ELR (cell line): ENCODE results near the gene C1QTNF6.
"Not testable (repeated sequence)": the region's sequence is repeated elsewhere in the genome, so short reads cannot be mapped to it uniquely, and the experiment has no call there.

Experiments
- DNase-seq: peaks from one replicate; pipeline ENCODE4 v3.0.0-alpha.2; 2015; ENCODE audit warnings: low read depth

The C1QTNF6 gene

DNA sequence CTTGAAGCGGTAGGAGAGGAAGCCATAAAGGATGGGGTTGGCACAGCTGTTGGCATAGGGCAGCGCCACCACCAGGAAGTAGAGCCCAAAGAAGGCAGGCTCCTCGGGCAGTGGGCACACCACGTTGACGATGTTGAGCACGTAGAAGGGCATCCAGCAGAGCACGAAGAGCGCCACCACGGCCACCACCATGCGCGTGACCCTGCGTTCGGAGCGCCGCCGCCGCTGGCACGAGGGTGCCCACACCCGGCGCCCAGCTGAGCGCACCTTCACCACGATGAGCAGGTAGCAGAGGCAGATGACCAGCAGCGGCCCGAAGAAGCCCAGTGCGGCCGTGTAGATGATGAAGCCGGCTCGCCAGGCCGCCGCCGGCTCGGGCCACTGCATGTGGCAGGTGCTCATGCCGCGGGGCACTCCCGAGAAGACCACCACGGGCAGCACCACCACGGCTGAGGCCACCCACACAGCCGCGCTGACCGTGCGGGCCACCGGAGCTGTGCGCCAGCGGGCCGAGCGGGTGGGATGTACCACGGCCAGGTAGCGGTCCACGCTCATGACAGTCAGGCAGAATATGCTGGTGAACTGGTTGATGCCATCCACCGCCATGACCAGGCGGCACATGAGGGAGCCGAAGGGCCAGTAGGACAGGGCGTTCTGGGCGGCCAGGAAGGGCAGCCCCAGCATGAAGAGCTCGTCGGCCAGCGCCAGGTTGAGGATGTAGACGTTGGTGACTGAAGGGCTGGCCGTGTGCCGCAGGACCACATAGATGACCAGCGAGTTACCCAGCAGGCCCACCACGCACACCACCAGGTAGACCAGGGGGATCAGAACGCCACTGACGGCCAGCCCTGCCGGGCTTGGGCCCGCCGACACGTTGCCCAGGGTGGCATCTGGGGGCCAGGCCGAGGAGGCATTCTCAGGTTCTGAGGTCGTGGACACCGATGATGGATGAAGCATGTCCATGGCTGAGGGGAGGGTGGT, 19.1 kb upstream of the C1QTNF6 start:
- no peak for DNase-seq

DNA sequence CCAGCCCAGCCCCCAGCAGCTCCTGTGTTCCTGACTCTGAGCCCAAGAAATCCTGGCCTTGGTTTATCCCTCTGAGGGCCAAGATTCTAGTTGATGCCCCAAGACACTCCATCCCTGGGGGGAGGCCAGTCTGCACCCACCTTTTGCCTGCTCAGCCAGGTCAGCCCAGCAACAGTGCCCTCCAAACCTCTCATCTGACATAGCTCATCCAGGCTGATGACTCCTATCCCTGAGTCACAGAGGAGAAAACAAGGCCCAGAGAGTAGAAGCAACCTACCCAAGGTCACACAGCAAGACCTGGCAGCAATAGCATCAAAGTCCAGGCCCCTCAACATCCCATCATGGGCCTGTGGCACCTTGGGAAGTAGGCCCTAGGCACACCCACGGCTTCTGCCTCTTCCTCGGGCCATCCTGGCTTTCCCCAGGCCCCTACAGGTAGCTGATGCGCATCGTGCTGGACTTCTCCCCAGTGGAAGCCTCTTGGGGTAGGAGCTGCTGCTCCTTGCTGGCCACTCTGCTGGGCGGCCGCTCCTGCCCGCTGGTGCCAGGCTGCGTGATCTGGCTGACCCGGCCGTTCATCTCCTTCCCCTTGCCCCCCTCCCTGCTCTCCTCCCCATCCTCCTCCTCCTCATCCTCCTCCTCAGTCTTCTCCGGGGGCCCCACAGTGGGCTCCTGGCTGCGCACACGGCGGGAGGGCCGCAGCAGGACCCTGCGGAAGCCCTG, 18.2 kb upstream of the C1QTNF6 start:
- DNase-seq = no peak

- no peak for DNase-seq
Measured at GRCh38 chr22:37205046-37205445, 17.0 kb upstream of the C1QTNF6 start.

DNA sequence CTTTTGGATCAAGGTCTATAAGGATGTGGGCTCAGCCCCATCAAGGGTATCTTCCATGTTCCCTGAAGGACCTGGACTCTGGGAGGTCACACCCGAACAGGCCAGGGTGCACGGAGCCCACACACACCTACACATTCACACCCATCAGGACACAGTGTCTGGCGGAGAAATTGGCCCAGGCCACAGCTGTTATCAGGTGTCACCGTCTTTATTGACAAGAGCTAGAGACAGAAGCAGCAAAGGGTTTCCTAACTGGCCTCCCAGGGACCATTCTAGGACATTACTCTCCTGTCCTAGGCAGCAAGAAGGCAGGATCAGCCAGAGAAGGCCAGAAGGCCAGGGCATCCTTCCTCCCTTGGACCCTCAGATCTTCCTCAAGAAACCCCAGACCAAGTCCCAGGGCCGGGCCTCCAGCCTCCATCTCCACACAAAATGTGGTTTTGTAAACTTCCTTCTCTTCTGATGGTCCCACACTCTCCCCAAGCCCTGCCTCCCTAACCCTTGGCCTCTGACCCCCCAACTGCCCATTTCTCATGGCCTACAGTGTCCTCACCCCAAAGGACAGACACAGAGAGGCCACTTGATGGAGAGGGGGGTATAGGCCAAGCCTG, 16.1 kb upstream of the C1QTNF6 start:
- no peak for DNase-seq

DNA sequence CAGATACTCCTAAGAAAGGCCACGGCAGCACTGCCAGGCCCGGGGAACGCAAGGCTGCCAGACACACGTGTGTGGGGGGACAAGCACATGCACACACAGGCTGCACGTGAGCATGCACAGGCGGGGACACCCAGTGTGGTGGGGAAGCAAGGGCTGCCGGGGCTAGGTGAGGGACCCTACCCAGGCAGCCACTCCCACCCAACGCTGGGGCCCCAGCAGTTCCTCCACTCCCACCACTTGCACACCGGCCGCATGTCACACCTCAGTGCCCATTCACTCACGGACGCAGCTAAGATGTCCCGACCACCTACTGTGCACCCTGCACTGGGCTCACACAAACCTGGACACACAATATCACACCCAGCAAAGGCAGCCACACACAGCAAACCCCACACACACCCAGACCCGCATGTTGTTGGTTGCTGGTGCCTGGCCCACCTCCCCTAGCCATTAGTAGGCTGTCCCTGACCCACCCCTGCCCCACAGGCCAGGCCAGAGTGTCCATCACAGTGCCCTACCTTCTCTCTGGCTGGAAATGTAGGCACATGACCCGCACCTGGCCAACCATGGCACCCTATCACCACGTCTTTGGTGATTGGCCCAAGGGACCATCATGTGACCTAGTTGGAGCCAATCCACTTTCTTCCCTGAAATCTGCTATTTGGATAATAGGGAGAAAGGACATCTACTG, 15.5 kb upstream of the C1QTNF6 start:
- no peak for DNase-seq

DNA sequence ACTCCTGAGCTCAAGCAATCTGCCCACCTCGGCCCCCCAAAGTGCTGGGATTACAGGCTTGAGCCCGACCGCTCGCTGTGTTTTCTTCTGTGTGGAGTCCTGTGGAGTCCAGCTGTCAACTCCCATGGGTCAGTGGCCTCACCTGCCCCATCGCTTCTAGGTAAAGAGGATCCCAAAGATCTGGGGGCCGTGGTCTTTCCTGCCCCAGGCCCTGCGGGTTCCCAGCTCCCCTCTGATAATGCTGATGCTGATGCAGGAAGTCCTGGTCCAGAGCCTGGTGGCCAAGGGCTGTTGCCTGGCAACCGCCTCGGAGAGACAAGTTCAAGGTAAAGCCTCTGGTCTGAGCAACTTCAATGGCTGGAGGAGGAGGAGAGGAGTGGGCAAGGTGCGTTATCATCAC, 14.7 kb upstream of the C1QTNF6 start:
- DNase-seq = no peak

DNA sequence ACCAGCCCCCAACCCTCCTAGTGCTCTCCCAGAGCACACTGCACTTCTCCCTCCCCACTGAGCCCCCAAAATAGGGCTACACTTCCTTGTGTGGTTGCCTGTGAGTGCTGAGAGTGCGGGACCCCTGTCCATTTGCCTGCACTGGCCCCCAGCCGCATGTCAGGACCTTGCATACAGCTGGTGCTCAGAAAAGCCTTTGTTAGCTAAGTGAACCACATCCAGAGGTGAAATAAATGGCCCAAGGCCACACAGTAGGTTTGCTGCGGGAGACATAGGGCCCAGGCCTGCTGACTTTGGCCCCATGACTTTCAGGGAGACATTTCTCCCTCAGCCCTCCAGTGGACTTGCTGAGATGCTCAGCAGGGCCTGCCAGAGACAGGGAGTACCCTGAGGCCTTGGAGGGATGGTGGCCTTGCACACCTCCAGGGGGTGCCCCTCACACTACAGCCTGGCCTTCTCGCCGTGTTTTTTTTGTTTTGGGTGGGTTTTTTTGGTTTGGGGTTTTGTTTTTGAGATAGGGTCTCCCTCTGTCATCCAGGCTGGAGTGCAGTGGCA, 14.0 kb upstream of the C1QTNF6 start:
- no peak for DNase-seq

- not testable (repeated sequence) for DNase-seq
Measured at GRCh38 chr22:37201443-37201820, 13.4 kb upstream of the C1QTNF6 start.

- no peak for DNase-seq
Measured at GRCh38 chr22:37199760-37200108, 11.7 kb upstream of the C1QTNF6 start.

DNA sequence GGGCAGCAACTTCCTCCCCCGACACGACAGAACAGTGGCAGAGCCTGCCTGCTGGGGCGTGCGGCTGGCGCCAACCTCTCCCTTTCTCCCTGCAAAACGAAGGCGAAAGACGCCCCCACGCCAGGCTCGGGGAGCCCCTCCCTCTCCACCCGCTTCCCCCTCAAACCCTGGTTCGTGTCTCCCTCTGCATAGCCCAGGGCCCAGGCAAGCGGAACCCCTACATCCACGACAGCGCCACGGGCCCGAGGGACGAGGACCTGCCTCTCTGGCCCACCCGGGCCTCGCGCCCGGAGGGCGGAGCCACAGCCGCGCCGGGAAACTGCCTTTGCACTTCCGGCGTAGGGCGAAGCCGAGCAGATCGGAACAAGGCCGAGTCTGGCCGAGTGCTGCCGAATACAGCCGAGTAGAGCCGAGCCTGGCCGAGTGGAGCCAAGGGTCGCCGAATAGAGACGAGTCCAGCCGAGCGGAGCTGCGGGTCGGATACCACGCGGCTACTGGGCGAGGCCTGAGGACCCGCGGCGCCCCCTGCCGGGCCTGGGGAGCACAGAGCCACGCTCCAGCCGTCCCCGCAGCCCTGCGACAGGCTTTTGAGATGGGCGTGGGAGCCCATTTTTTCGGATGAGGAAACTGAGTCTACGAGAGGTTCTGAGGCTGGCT, 11.2 kb upstream of the C1QTNF6 start:
- DNase-seq = peak; percentile 97

DNA sequence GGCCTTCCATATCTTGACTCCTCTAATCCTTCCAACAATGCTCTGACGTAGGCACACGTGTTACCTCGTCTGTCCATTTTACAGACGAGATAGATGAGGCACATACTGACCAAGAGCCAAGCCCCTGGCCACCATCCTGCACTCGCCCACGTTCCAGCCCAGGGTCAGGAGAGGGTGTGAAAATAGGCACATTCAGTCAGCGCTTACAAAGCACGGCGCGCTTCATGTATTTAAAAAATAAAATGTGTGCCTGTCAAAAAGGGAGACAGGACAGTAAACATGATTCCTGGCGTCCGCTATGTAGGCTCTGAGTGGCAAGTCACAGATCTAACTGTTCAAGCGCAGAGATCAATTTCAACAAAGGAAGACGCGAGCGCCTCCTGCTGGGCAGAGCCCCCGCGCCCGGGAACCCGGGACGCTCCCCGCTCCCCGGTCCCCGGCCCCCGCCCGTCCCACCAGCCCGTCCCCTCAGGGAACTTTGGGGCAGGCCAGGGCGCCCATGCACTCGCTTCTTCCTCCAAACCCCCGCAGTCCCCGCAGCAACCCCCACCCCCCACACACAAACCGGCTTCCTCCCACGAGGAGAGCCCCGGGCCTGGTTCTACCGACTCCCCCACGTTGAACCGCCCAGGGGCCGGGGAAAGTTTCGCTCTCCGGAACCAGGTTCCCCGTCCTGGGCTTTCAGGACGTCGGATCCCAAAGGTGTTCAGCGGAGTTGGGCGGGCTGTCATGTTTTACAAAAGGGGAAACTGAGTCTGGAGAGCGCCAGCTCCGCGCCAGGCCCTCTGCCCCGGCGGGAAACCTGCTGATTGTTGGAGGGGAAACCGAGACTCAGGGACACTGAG, 10.4 kb upstream of the C1QTNF6 start:
- peak; percentile 84 for DNase-seq

GRCh38 chr22:37197451-37198257, 9.6 kb upstream of the C1QTNF6 start:
- DNase-seq = peak; percentile 91

DNA sequence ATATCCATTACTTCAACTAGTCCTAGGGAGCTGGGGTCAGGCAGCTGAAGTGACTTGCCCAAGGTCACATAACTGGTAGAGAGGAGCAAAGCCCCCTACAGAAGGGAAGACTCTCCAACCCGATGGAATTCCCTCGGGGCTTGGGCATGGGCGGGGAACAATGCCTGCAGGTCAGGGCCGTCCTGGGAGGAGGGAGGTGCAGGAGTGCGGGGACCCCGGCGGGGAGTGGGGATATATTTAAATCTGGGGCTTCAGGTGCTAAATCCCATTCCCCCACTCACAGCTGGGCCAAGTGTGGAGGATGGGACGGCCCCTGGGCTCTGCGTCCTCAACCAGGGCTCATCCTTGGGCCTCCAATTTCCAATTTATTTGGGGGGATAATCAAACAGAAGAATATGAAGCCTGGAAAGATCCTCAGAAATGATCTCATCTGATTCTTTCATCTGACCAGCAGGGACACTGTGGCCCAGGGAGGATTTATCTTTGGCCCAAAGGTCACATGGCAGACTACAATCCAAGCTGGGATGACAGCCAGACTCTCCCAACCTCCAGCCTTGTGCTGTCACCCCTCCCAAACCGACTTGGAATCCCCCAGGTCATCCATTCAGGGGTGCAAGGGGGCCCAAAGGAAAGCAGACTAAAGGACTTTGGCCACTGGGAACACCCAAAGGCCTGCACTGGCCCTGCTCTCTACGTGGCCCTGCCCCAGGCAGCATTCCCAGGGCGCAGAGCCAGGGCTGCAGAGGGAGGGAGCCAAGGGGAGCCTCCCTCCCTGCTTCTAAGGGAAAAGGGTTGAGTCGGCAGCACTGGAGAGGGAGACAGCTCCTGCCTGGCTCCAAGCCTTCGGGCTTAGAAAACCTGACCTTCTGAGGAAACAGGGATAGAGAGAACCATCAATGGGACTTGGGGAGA, 8.7 kb upstream of the C1QTNF6 start:
- peak; percentile 87 for DNase-seq

DNA sequence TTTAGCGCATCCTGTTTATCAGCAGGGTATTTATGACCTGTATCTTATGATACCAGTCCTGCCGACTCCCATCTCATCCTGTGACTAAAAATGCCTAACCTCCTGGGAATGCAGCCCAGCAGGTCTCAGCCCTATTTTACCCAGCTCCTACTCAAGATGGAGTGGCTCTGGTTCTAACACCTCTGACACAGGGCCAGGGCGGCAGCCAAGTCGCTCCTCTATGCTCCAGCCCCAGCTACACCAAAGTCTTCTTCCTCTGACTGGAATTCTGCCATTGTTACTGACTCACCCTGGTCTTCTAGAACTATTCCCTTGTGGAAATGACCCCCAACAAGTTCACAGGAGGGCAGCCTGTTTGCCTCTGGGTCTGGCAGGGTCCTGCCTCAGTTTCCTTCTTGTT, 7.9 kb upstream of the C1QTNF6 start:
- peak; percentile 49 for DNase-seq

GRCh38 chr22:37194750-37195149, 6.7 kb upstream of the C1QTNF6 start:
- DNase-seq = no peak

- DNase-seq = peak; percentile 73
Measured at GRCh38 chr22:37193629-37194191, 5.7 kb upstream of the C1QTNF6 start.

DNA sequence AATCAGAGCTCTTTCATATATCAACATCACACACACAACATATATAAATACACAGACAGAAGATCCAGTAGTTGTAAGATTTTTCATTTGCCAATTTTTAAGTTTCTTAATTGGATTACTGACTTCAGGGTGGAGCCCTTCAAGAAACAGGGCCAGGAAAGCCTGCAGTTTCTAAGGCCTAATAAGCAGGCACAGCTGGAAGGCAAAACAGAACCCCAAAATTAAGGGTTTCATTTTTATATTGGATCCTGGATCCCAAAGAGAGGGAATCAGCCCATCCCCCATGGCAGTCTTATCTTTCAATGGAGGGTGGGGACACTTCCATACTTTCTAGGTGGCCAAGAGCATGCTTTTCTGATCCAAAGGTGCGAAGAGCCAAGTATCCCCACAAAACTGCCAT, 4.7 kb upstream of the C1QTNF6 start:
- no peak for DNase-seq

- no peak for DNase-seq
Measured at GRCh38 chr22:37192204-37192603, 4.2 kb upstream of the C1QTNF6 start.
